ENCODE data around the gene DMXL1.
"Not testable (repeated sequence)": the region's sequence is repeated elsewhere in the genome, so short reads cannot be mapped to it uniquely, and the experiment has no call there.

DMXL1 gene

GRCh38 chr5:119123280-119123679, 52.4 kb downstream of the DMXL1 start:
- no peak for DNase-seq

GRCh38 chr5:119129770-119130169, 58.9 kb downstream of the DMXL1 start:
- no peak for DNase-seq

- no peak for DNase-seq
These were observed 60.8 kb downstream of the DMXL1 start for GRCh38 chr5:119131530-119132304.

GRCh38 chr5:119135743-119136142, 64.9 kb downstream of the DMXL1 start:
- DNase-seq, result not testable (repeated sequence)

DNA sequence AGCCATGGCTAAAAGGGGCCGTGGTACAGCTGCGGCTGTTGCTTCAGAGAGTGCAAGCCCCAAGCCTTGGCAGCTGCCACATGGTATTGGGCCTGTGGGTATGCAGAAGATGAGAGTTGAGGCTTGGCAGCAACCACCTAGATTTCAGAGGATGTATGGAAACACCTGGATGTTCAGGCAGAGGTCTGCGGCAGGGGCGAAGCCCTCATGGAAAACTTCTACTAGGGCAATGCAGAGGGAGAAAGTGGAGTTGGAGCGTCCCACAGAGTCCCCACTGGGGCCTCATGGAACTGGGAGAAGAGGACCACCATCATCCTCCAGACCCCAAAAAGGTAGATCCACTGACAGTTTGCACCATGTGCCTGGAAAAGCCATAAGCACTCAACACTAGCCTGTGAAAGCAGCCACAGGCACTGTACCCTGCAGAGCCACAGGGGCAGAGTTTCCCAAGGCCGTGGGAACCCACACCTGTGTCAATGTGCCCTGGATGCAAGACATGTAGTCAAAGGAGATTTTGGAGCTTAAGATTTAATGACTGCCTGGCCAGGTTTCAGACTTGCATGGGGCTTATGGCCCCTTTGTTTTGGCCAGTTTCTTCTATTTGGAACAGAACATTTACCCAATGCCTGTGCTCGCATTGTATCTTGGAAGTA, 65.9 kb downstream of the DMXL1 start:
- DNase-seq, result no peak

GRCh38 chr5:119153629-119154028, 82.7 kb downstream of the DMXL1 start:
- no peak for DNase-seq

GRCh38 chr5:119158144-119158543, 87.3 kb downstream of the DMXL1 start:
- no peak for DNase-seq

GRCh38 chr5:119161430-119161829, 90.5 kb downstream of the DMXL1 start:
- DNase-seq, result no peak

GRCh38 chr5:119166026-119166425, 95.1 kb downstream of the DMXL1 start:
- no peak for DNase-seq

GRCh38 chr5:119168401-119168800, 97.5 kb downstream of the DMXL1 start:
- DNase-seq, result no peak

DNA sequence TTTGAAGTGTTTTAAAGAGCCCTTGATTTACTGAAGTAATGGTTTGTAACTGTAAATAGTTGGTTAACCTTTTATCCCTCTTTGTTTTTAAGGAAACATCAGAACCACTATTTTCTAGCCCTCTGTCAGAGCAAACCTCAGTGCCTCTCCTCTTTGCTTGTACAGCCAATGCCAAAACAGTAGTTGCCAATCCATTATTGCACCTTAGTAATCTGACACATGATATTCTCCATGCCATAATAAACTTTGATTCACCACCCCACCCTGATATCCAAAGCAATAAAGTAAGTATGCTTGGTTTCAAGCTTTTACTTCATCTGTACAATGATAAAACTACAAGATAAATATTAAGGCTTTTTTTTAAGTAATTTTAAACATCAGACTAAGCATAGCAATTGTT, 100.8 kb downstream of the DMXL1 start:
- no peak for DNase-seq

DNA sequence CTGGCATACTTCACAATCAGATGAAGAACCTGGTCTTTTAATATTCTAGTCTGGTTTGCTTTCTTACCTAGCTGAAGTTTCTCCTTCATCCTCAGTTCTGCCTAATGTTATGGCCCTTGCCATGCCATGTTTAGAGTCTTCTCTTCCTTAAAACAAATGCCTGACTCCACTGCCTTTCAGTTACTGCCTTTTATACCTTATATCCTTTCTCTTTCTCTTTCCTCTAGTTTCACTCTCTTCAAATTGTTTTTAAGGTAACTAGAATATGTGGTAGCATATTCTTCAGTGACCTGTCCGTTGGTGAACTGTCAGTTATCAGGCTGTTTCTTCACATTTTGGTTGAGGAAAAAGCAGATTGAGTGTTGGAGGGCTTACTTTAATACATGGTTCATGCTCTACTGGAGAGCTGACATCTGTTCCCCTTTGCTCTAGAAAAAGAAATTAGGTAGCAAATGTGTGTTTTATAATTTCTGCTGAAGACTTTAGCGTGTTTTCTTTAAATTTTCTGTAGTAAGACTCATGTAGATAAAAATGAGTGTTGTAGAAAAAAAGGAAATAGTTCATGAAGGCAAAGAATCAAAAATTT, 103.8 kb downstream of the DMXL1 start:
- DNase-seq, result no peak

- no peak for DNase-seq
These were observed 105.9 kb downstream of the DMXL1 start for GRCh38 chr5:119176785-119177184.

GRCh38 chr5:119177226-119177625, 106.3 kb downstream of the DMXL1 start:
- DNase-seq, result no peak

DNA sequence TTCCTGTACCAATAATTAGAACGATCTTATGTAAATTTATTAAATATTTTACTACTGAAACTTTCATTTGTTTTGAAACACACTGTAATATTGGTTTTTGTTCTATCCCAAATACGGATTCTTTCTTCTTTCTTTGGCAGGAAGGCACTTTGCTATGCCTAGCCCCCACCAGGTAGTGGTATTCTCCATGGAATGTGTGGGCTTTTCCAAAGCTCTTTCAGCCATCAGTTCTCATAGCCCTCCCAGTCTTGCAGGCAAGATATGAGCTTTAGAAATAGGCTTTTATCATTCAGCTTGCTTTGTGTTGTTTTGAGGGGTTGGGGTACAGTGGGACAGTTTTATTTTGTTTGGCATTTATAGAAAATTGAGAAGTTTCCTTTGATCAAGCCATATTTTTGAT, 107.5 kb downstream of the DMXL1 start:
- no peak for DNase-seq

GRCh38 chr5:119179857-119180641, 109.2 kb downstream of the DMXL1 start:
- DNase-seq, result no peak

DNA sequence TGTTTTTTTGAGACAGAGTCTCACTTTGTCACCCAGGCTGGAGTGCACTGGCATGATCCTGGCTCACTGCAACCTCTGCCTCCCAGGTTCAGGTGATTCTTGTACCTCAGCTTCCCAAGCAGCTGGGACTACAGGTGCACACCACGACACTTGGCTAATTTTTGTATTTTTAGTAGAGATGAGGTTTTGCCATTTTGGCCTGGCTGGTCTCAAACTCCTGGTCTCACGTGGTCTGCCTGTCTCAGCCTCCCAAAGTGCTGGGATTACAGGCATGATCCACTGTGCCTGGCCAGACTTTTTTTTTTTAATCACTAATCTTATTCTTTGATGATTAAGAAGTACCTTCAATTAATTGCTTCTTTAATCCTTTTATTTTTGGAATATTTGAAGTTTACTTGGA, 114.6 kb downstream of the DMXL1 start:
- DNase-seq, result not testable (repeated sequence)

GRCh38 chr5:119187776-119188529, 117.1 kb downstream of the DMXL1 start:
- no peak for DNase-seq

DNA sequence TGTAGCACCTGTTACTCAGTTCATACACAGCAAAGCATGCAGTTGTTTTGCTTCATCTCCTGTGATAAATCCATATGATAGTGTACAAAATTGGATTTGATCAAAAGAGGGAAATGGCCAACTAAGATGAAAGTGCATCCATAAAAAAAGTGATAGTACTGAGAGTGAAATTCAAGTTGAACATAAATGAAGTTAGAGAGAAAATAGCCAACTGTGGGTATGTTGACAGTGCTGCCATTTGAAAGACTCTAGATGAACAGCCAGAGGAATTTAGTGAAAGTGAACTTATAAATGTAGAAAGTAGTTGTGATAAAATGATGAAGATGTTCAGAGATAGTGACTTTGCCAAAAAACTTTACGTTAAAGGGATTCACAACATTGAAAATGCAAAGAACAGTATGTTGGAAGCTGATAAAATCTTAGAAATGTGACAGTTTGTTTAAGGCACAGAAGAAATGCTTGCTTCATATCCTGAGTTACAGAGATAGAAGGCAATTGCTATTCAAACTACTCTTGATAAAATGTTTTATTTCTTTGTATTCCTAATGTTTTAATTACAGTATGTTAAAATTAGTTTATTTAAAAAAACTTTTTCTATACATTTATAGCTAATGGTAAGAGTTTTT, 119.7 kb downstream of the DMXL1 start:
- DNase-seq, result no peak

DNA sequence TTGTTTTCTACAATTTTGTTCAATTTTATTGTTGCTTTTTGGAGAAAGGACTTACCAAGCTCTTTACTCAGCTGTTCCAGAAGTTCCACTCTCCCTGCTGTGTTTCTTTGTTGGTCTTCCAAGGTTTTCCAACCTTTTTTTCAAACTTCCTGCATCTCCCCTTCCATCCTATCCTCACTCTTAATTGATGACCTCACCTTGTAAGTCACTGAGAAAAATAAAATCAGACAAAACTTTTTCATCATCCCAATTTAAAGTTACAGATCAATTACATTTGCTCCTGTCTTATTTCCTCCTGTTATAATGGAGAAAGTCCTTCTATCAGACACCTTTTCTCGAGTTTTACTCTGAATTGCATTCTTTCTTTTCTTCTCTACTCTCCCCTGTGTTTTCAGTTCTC, 121.1 kb downstream of the DMXL1 start:
- no peak for DNase-seq

DNA sequence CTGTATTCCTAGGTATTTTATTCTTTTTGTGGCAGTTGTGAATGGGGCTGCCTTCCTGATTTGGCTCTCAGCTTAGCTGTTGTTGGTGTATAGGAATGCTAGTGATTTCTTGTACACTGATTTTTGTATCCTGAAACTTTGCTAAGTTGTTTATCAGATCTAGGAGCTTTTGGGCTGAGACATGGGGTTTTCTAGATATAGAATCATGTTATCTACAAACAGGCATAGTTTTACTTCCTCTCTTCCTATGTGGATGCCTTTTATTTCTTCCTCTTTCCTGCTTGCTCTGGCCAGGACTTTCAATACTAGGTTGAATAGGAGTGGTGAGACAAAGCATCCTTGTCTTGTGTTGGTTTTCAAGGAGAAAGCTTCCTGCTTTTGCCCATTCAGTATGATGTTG, 129.9 kb downstream of the DMXL1 start:
- DNase-seq, result no peak

- DNase-seq, result no peak
These were observed 136.2 kb downstream of the DMXL1 start for GRCh38 chr5:119207105-119207504.

Measured in DMS53 (cell line).